Mesenchymal stem cell (in vitro differentiated cells and primary cell): ENCODE measurements around the gene KAT2A. TPM values are rescaled to one million over a fixed set of nuclear protein-coding genes. Genes with fewer than 3 reads are reported as not detected.

ENCODE experiments used
- DNase-seq: peaks from one replicate; pipeline ENCODE4 v3.0.0-alpha.2; 2013
- H2AFZ ChIP-seq: one replicate; pipeline ENCODE4 v1.6.1; 2013; ENCODE audit warnings: low read depth, mild to moderate bottlenecking, control low read depth, inconsistent platforms, low read length, moderate library complexity
- H2AK5ac ChIP-seq: 2 replicates; pipeline ENCODE4 v1.6.1; 2013; ENCODE audit warnings: low read length, moderate library complexity, mild to moderate bottlenecking, inconsistent platforms; ENCODE audit not compliant: severe bottlenecking
- H2BK120ac ChIP-seq: one replicate; pipeline ENCODE4 v1.6.1; 2013; ENCODE audit warnings: low read depth, mild to moderate bottlenecking, inconsistent platforms, low read length, moderate library complexity
- H2BK12ac ChIP-seq, 2 experiments: one replicate each; pipeline ENCODE4 v1.6.1; 2013; ENCODE audit warnings: inconsistent platforms in 2 of 2, low read length in 2 of 2, mild to moderate bottlenecking in 2 of 2, moderate library complexity in 2 of 2, control low read depth in 1 of 2
- H2BK15ac ChIP-seq: one replicate; pipeline ENCODE4 v1.6.1; 2013; ENCODE audit warnings: mild to moderate bottlenecking, low read depth, inconsistent platforms; ENCODE audit not compliant: poor library complexity, severe bottlenecking
- H2BK5ac ChIP-seq: 2 replicates; pipeline ENCODE4 v1.6.1; 2013; ENCODE audit warnings: low read depth, mild to moderate bottlenecking, low read length, control low read depth, inconsistent platforms; ENCODE audit not compliant: poor library complexity, severe bottlenecking
- H3K14ac ChIP-seq, 2 experiments: one replicate each; pipeline ENCODE4 v1.6.1; 2013; ENCODE audit warnings: inconsistent platforms in 2 of 2, low read length in 2 of 2, control low read depth in 1 of 2, mild to moderate bottlenecking in 1 of 2, moderate library complexity in 1 of 2
- H3K18ac ChIP-seq, 2 experiments: one replicate each; pipeline ENCODE4 v1.6.1; 2013; ENCODE audit warnings: inconsistent platforms in 2 of 2, low read length in 2 of 2, control low read depth in 1 of 2, low read depth in 1 of 2, mild to moderate bottlenecking in 1 of 2
- H3K23ac ChIP-seq, 2 experiments: one replicate each; pipeline ENCODE4 v1.6.1; 2013; ENCODE audit warnings: inconsistent platforms in 2 of 2, low read length in 2 of 2, mild to moderate bottlenecking in 2 of 2, moderate library complexity in 2 of 2, control low read depth in 1 of 2
- H3K27ac ChIP-seq: 2 replicates; pipeline ENCODE4 v1.5.1; 2013; ENCODE audit warnings: mild to moderate bottlenecking, moderate library complexity, low read length, control low read depth, inconsistent platforms; ENCODE audit not compliant: poor library complexity, severe bottlenecking
- H3K27me3 ChIP-seq, 2 experiments: 2 replicates each; pipeline versions ENCODE4 v1.6.1 to v1.7.0; 2013; ENCODE audit warnings: low read length in 2 of 2, mild to moderate bottlenecking in 2 of 2, moderate library complexity in 2 of 2, control low read depth in 1 of 2, inconsistent platforms in 1 of 2; ENCODE audit not compliant: control insufficient read depth in 1 of 2, insufficient read depth in 1 of 2
- H3K36me3 ChIP-seq, 2 experiments: 2 replicates each; pipeline versions ENCODE4 v1.6.1 to v1.7.0; 2013; ENCODE audit warnings: low read length in 2 of 2, control low read depth in 1 of 2, inconsistent platforms in 1 of 2, low read depth in 1 of 2, mild to moderate bottlenecking in 1 of 2; ENCODE audit not compliant: insufficient read depth in 2 of 2, control insufficient read depth in 1 of 2
- H3K4ac ChIP-seq, 2 experiments: one replicate each; pipeline ENCODE4 v1.6.1; 2013; ENCODE audit warnings: inconsistent platforms in 2 of 2, low read length in 2 of 2, mild to moderate bottlenecking in 2 of 2, moderate library complexity in 2 of 2, control low read depth in 1 of 2, low read depth in 1 of 2
- H3K4me1 ChIP-seq: 2 replicates; pipeline ENCODE4 v1.6.1; 2013; ENCODE audit warnings: low read depth, low read length, control low read depth; ENCODE audit not compliant: control insufficient read depth, insufficient read depth
- H3K4me2 ChIP-seq: 2 replicates; pipeline ENCODE4 v1.6.1; 2013; ENCODE audit warnings: low read length, mild to moderate bottlenecking, inconsistent platforms; ENCODE audit not compliant: poor library complexity, severe bottlenecking
- H3K4me3 ChIP-seq, 2 experiments: 2 replicates each; pipeline versions ENCODE4 v1.5.1 to v1.7.0; 2013; ENCODE audit warnings: low read length in 2 of 2, mild to moderate bottlenecking in 2 of 2, control low read depth in 1 of 2, low read depth in 1 of 2; ENCODE audit not compliant: insufficient read depth in 1 of 2
- H3K79me1 ChIP-seq: replicated peaks from 2 replicates; pipeline ENCODE4 v1.6.1; 2013; ENCODE audit warnings: mild to moderate bottlenecking, control low read depth, low read length, inconsistent platforms; ENCODE audit not compliant: poor library complexity, severe bottlenecking
- H3K9ac ChIP-seq: 2 replicates; pipeline ENCODE4 v1.7.0; 2013; ENCODE audit warnings: mild to moderate bottlenecking, low read length, moderate library complexity
- H3K9me3 ChIP-seq: 2 replicates; pipeline ENCODE4 v1.7.0; 2013; ENCODE audit warnings: mild to moderate bottlenecking, low read length; ENCODE audit not compliant: control insufficient read depth
- H4K8ac ChIP-seq: one replicate; pipeline ENCODE4 v1.6.1; 2013; ENCODE audit warnings: inconsistent platforms, mild to moderate bottlenecking, low read length, moderate library complexity
- H4K91ac ChIP-seq: one replicate; pipeline ENCODE4 v1.6.1; 2013; ENCODE audit warnings: mild to moderate bottlenecking, low read length, inconsistent platforms
- WGBS: methylation state at CpG from one replicate; pipeline ENCODE4 v1.1.7; 2013; ENCODE audit warnings: mixed read lengths; 5-methylcytosine and 5-hydroxymethylcytosine counted together
- polyA plus RNA-seq, 2 experiments: library from polyadenylated mRNA; stranded (reverse); fragments of 200-250 nt; gene quantifications; one replicate each; pipeline ENCODE4 v1.2.3, GENCODE V29; 2013

Gene KAT2A
- 14.9 TPM for polyA plus RNA-seq (2013, experiment 1 of 2)
- polyA plus RNA-seq (2013, experiment 2 of 2), result 14.8 TPM

- peak within 1 kb of the TSS; percentile 59 for H3K9ac ChIP-seq
- no peak within 1 kb of the TSS for H3K14ac ChIP-seq
- H2BK120ac ChIP-seq, result peak within 1 kb of the TSS; percentile 13
- no peak within 1 kb of the TSS for H2BK5ac ChIP-seq
- no peak within 1 kb of the TSS for H3K27ac ChIP-seq
- peak within 1 kb of the TSS in 1 of 2 experiments; percentile 15 for H3K23ac ChIP-seq
- 23% methylated on average over 19 of the region's 57 CpGs for WGBS
- H4K91ac ChIP-seq, result no peak within 1 kb of the TSS
- H3K4me1 ChIP-seq, result peaks cover 8% of the 10 kb centered on the region
- peaks cover 11% of the 10 kb centered on the region for H3K79me1 ChIP-seq
- H2AFZ ChIP-seq, result peak within 1 kb of the TSS; percentile 33
- H3K4me2 ChIP-seq, result peak within 1 kb of the TSS; percentile 62
- peak within 1 kb of the TSS; percentile 8 for H2BK15ac ChIP-seq
- H3K9me3 ChIP-seq, result no peaks in the 10 kb centered on the region
- H3K18ac ChIP-seq, result peak within 1 kb of the TSS; percentile 35 to 79
- peaks cover 44 to 64% of the 10 kb centered on the region in 2 experiments for H3K36me3 ChIP-seq
- peak within 1 kb of the TSS; percentile 71 to 75 for H3K4me3 ChIP-seq
- peak within 1 kb of the TSS in 1 of 2 experiments; percentile 22 for H3K4ac ChIP-seq
- peak; percentile 83 for DNase-seq
- no peaks in the 10 kb centered on the region for H3K27me3 ChIP-seq
- no peak within 1 kb of the TSS for H2AK5ac ChIP-seq
- peak within 1 kb of the TSS; percentile 66 for H4K8ac ChIP-seq
- no peak within 1 kb of the TSS for H2BK12ac ChIP-seq
These were observed at the start of gene KAT2A for GRCh38 chr17:42120770-42121769. Gene KAT2A (minus strand): TSS chr17:42121367. CDS start chr17:42121304, 63 bp downstream.

- no peak overlapping the region for H2BK15ac ChIP-seq
- H4K91ac ChIP-seq, result no peak overlapping the region
- H3K14ac ChIP-seq, result no peak overlapping the region
- no peak overlapping the region for H3K18ac ChIP-seq
- H3K4ac ChIP-seq, result no peak overlapping the region
- H3K27me3 ChIP-seq, result peaks cover 31 to 44% of the 10 kb centered on the region in 2 experiments
- H3K4me1 ChIP-seq, result peaks cover 2% of the 10 kb centered on the region
- no peak overlapping the region for H3K27ac ChIP-seq
- no peak overlapping the region for H2BK12ac ChIP-seq
- no peaks in the 10 kb centered on the region for H3K9me3 ChIP-seq
- no peak overlapping the region for H2AK5ac ChIP-seq
- H3K36me3 ChIP-seq, result no peaks in the 10 kb centered on the region
- no peak overlapping the region for H3K4me3 ChIP-seq
- WGBS, result 96% methylated on average over 27 of the region's 29 CpGs
- no peak overlapping the region for H3K4me2 ChIP-seq
- no peak overlapping the region for H3K23ac ChIP-seq
- no peak overlapping the region for H2BK5ac ChIP-seq
- H4K8ac ChIP-seq, result no peak overlapping the region
- no peaks in the 10 kb centered on the region for H3K79me1 ChIP-seq
- no peak overlapping the region for H2AFZ ChIP-seq
- no peak for DNase-seq
- no peak overlapping the region for H2BK120ac ChIP-seq
- no peak overlapping the region for H3K9ac ChIP-seq
These were observed 48.2 kb upstream of the KAT2A start for GRCh38 chr17:42169351-42169750.

GRCh38 chr17:42167807-42168206, 46.6 kb upstream of the KAT2A start:
- Histone ChIP-seq H2BK5ac (no peak overlapping the region), H2BK120ac (no peak overlapping the region), H3K9me3 (no peaks in the 10 kb centered on the region), H3K27me3 (peaks cover 20 to 40% of the 10 kb centered on the region in 2 experiments), H3K4ac (no peak overlapping the region), H3K27ac (no peak overlapping the region), H3K9ac (no peak overlapping the region), H4K8ac (no peak overlapping the region), H2BK15ac (no peak overlapping the region), H3K4me1 (peaks cover 2% of the 10 kb centered on the region), H2AK5ac (no peak overlapping the region), H2BK12ac (no peak overlapping the region), H3K23ac (no peak overlapping the region), H2AFZ (no peak overlapping the region), H3K14ac (no peak overlapping the region), H4K91ac (no peak overlapping the region), H3K4me2 (no peak overlapping the region), H3K79me1 (no peaks in the 10 kb centered on the region), H3K4me3 (no peak overlapping the region), H3K36me3 (no peaks in the 10 kb centered on the region), H3K18ac (no peak overlapping the region)
- WGBS, result 86% methylated on average over 8 of the region's 8 CpGs
- DNase-seq, result no peak

GRCh38 chr17:42166196-42166763, 45.1 kb upstream of the KAT2A start:
- Histone ChIP-seq H3K4me2 (no peak overlapping the region), H3K36me3 (no peaks in the 10 kb centered on the region), H3K23ac (no peak overlapping the region), H3K27me3 (peaks cover 10 to 29% of the 10 kb centered on the region in 2 experiments), H3K4ac (no peak overlapping the region), H2BK15ac (no peak overlapping the region), H3K4me3 (no peak overlapping the region), H4K91ac (no peak overlapping the region), H3K4me1 (no peaks in the 10 kb centered on the region), H2BK120ac (no peak overlapping the region), H3K18ac (no peak overlapping the region), H3K27ac (no peak overlapping the region), H2AK5ac (no peak overlapping the region), H3K79me1 (no peaks in the 10 kb centered on the region), H4K8ac (no peak overlapping the region), H3K14ac (no peak overlapping the region), H2BK5ac (no peak overlapping the region), H3K9me3 (no peaks in the 10 kb centered on the region), H3K9ac (no peak overlapping the region), H2BK12ac (no peak overlapping the region), H2AFZ (no peak overlapping the region)
- 93% methylated on average over 19 of the region's 19 CpGs for WGBS
- DNase-seq, result no peak
